Mesendoderm (in vitro differentiated cells): ENCODE measurements around the gene HECTD4.

Experiments used
- DNase-seq: peaks from one replicate; pipeline ENCODE4 v3.0.0; 2013
- H2AK5ac ChIP-seq: 2 replicates; pipeline ENCODE4 v1.6.1; 2013; ENCODE audit warnings: low read length, inconsistent platforms
- H2BK120ac ChIP-seq: 2 replicates; pipeline ENCODE4 v1.6.1; 2013; ENCODE audit warnings: low read depth, mild to moderate bottlenecking, low read length, moderate library complexity, mixed read lengths
- H2BK15ac ChIP-seq: replicated peaks from 2 replicates; pipeline ENCODE4 v1.6.1; 2013; ENCODE audit warnings: low read depth, mild to moderate bottlenecking, moderate library complexity
- H2BK5ac ChIP-seq: 2 replicates; pipeline ENCODE4 v1.6.1; 2013; ENCODE audit warnings: low read length, inconsistent platforms
- H3K18ac ChIP-seq: 2 replicates; pipeline ENCODE4 v1.6.1; 2013; ENCODE audit warnings: mild to moderate bottlenecking, low read length, mixed read lengths
- H3K23ac ChIP-seq: one replicate; pipeline ENCODE4 v1.6.1; 2013; ENCODE audit warnings: low read length
- H3K27ac ChIP-seq: 2 replicates; pipeline ENCODE4 v1.5.1; 2013; ENCODE audit warnings: low read depth, mild to moderate bottlenecking, inconsistent platforms, low read length, moderate library complexity
- H3K27me3 ChIP-seq: 2 replicates; pipeline ENCODE4 v1.6.1; 2013; ENCODE audit warnings: low read length, control low read depth, mild to moderate bottlenecking, inconsistent platforms; ENCODE audit not compliant: insufficient read depth, poor library complexity
- H3K36me3 ChIP-seq: 2 replicates; pipeline ENCODE4 v1.6.1; 2013; ENCODE audit warnings: low read length, inconsistent platforms; ENCODE audit not compliant: control insufficient read depth, insufficient read depth
- H3K4ac ChIP-seq: one replicate; pipeline ENCODE4 v1.6.1; 2013; ENCODE audit warnings: low read depth, mild to moderate bottlenecking, low read length, moderate library complexity
- H3K4me1 ChIP-seq: 2 replicates; pipeline ENCODE4 v1.6.1; 2013; ENCODE audit warnings: low read depth, low read length, inconsistent platforms; ENCODE audit not compliant: control insufficient read depth
- H3K4me2 ChIP-seq: 2 replicates; pipeline ENCODE4 v1.6.1; 2013; ENCODE audit warnings: low read length
- H3K4me3 ChIP-seq: 2 replicates; pipeline ENCODE4 v1.5.1; 2013; ENCODE audit warnings: mild to moderate bottlenecking, low read length
- H3K56ac ChIP-seq: one replicate; pipeline ENCODE4 v1.6.1; 2013; ENCODE audit warnings: low read length
- H3K79me1 ChIP-seq: 2 replicates; pipeline ENCODE4 v1.6.1; 2013; ENCODE audit warnings: low read length, inconsistent platforms
- H3K79me2 ChIP-seq: 2 replicates; pipeline ENCODE4 v1.6.1; 2013; ENCODE audit warnings: mild to moderate bottlenecking, low read length; ENCODE audit not compliant: control insufficient read depth, insufficient read depth
- H3K9ac ChIP-seq: 2 replicates; pipeline ENCODE4 v1.6.1; 2013; ENCODE audit warnings: low read length, inconsistent platforms
- H4K5ac ChIP-seq: one replicate; pipeline ENCODE4 v1.6.1; 2013; ENCODE audit warnings: low read length
- H4K8ac ChIP-seq: one replicate; pipeline ENCODE4 v1.6.1; 2013; ENCODE audit warnings: low read depth, mild to moderate bottlenecking, control low read depth, low read length, moderate library complexity
- WGBS: extraction: QIAGEN DNeasy Blood & Tissue Kit; methylation state at CpG from one replicate; pipeline ENCODE4 v1.1.7; 2013; ENCODE audit warnings: low lambda C conversion rate, missing lambda C conversion rate; ENCODE audit not compliant: insufficient coverage; ENCODE audit errors: extremely low coverage; 5-methylcytosine and 5-hydroxymethylcytosine counted together

Gene HECTD4

DNA sequence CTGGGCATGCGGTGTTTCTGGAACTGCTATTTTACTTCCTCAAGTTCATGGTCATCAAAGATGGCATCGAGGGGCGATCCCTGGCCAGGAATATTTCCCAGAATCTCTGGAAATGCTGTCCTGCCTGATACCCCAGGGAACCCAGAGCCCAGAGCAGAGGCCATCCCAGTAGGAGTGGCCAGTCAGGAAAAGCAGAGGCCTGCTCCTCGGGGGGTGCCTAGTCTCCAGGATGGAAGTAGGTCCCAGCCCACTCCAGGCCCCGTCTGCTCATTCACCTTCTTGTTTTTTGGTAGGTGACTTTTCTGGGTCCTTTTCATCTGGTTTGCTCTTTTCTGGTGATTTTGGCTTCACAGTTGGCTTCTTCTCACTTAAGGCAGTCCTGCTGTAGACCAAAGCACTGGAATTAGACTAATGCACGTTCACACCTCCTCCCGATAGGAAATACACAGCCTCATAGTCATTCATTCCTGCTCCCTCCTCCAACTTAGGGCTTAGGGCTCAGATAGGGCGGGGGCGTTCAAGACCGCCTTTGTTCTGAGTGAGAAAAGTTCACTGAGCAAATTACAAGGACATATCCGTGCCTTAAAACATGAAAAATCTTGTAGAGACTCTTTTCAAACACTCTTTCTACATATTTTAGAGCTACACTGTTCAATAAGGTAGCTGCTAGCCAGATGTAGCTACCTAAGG, 205.8 kb downstream of the HECTD4 start:
- no peak for DNase-seq
- Histone ChIP-seq H3K27me3 (no peaks in the 10 kb centered on the region), H3K23ac (no peak overlapping the region), H2BK15ac (no peak overlapping the region), H3K9ac (no peak overlapping the region), H3K36me3 (peaks cover 5% of the 10 kb centered on the region), H2BK5ac (no peak overlapping the region), H3K4ac (no peak overlapping the region), H3K4me1 (no peaks in the 10 kb centered on the region), H3K56ac (no peak overlapping the region), H3K4me3 (no peak overlapping the region), H4K8ac (no peak overlapping the region), H3K79me2 (no peaks in the 10 kb centered on the region), H3K79me1 (no peaks in the 10 kb centered on the region), H3K18ac (no peak overlapping the region), H4K5ac (no peak overlapping the region), H2BK120ac (no peak overlapping the region), H3K27ac (no peak overlapping the region), H3K4me2 (no peak overlapping the region), H2AK5ac (no peak overlapping the region)
- WGBS, result no CpG with 5 or more reads among the region's 11 CpGs

DNA sequence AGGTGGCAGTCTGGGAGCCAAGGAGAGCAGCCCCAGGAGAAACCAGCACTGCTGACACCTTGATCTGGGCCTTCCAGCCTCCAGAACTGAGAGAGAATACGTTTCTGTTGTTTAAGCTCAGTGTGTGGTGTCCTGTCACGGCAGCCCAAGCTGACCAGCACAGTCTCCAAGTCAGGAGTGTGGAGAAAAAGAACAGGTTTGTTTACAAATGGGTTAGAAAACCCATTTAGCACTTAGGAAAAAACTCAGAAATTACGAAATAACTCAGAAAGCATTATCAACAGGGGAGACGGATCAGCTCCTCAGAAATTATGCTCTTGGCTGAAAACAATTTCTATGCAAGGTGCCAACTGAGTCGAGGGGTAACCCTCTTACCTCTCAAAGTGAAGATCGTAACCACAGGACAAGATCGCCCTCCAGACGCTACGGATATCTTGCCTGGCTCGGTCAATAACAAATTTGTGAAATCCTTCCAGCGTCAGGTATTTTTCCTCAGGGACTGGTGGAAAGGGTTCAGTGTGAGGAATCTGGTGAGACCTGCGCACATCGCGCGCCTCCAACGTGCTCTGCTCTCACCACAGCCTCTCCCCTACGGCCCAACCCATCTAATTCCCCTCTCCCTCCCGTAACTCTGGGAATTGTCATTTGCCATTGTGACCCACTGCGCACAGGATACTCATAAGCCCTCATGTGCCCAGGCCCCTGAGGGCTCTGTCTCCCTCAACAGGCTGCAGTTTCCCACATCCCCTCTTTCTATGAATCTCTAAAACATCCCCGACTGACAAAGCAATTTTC, 206.7 kb downstream of the HECTD4 start:
- DNase-seq, result no peak
- Histone ChIP-seq H3K79me2 (no peaks in the 10 kb centered on the region), H3K4me2 (no peak overlapping the region), H2BK15ac (no peak overlapping the region), H3K27me3 (no peaks in the 10 kb centered on the region), H3K56ac (no peak overlapping the region), H3K27ac (no peak overlapping the region), H4K8ac (no peak overlapping the region), H3K9ac (no peak overlapping the region), H3K4me1 (no peaks in the 10 kb centered on the region), H2AK5ac (no peak overlapping the region), H3K4ac (no peak overlapping the region), H3K79me1 (no peaks in the 10 kb centered on the region), H3K4me3 (no peak overlapping the region), H3K23ac (no peak overlapping the region), H3K18ac (no peak overlapping the region), H4K5ac (no peak overlapping the region), H2BK120ac (no peak overlapping the region), H3K36me3 (peaks cover 5% of the 10 kb centered on the region), H2BK5ac (no peak overlapping the region)
- no CpG with 5 or more reads among the region's 20 CpGs for WGBS

DNA sequence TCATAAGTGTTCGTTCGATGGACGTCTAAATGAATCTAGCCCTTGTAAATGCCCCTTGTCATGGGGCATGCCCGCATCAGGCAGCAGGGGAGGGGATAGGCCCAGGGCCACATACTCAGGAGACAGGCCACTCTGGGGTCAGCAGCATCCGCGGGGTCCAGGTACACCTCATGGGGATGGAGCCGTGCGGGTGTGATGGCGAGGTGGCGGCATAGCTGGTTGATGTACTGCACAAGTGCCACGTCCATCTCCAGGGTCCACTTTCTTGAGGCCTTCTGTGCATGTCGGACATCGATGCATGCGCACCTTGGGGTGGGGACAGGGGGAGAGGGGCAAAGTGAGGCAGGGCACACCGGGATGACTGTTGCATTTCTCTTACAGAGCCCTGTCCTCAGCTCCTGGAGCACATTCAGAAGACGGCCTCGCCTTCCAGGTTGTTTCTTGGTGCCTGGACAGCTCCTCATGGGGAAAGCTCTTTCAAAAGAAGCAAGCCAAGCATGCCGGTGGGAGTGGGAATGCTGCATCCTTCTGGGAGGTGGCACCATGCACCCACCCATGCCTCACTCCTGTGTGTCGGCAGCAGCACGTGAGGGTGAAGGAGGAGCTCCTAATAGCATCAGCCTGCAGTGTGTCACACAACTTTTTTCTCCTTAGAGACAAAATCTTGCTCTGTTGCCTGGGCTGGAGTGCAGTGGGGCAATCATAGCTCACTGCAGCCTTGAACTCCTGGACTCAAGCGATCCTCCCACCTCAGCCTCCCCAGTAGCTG, 209.5 kb downstream of the HECTD4 start:
- H3K4me3 ChIP-seq, result no peak overlapping the region
- no peak overlapping the region for H4K8ac ChIP-seq
- no peaks in the 10 kb centered on the region for H3K27me3 ChIP-seq
- WGBS, result no CpG with 5 or more reads among the region's 21 CpGs
- no peak overlapping the region for H3K4ac ChIP-seq
- H3K79me1 ChIP-seq, result no peaks in the 10 kb centered on the region
- H3K23ac ChIP-seq, result no peak overlapping the region
- no peak overlapping the region for H3K18ac ChIP-seq
- no peak overlapping the region for H2AK5ac ChIP-seq
- H3K4me1 ChIP-seq, result no peaks in the 10 kb centered on the region
- no peak for DNase-seq
- no peak overlapping the region for H3K9ac ChIP-seq
- H3K56ac ChIP-seq, result no peak overlapping the region
- H2BK5ac ChIP-seq, result no peak overlapping the region
- no peak overlapping the region for H4K5ac ChIP-seq
- H2BK15ac ChIP-seq, result no peak overlapping the region
- peaks cover 2% of the 10 kb centered on the region for H3K36me3 ChIP-seq
- H3K27ac ChIP-seq, result no peak overlapping the region
- no peak overlapping the region for H3K4me2 ChIP-seq
- no peak overlapping the region for H2BK120ac ChIP-seq
- no peaks in the 10 kb centered on the region for H3K79me2 ChIP-seq

DNA sequence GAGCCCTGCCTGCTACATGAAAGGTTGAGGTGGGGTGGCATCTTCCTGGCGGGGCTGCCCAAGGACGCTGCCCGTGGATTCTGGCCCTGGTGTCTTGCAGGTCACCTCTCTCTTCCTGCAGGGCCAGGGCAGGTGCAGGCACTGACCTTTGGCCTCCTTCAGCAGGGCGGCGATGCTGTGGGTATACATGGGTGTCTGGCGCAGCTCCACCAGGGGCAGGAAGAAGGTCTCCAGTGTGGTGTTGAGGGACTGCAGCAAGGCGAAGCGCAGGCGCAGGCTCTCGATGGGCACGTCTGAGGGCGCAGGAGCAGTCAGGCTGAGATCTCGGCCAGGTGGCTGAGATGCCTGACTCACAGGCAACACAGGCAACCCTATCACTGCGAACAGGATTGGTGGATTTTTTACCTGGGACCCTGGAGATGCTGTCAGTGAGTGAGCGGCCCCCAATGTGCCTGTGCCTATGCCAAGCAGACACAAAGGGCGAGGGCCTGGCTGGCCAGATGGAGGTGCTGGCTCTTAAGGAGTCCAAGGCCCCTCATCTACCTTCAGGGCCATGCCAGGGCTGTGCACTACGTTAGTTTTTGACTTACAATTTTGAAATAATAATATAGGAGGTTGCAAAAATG, 211.1 kb downstream of the HECTD4 start:
- Histone ChIP-seq H3K27me3 (no peaks in the 10 kb centered on the region), H4K8ac (no peak overlapping the region), H3K4me1 (no peaks in the 10 kb centered on the region), H2BK120ac (no peak overlapping the region), H3K4ac (no peak overlapping the region), H4K5ac (no peak overlapping the region), H3K18ac (no peak overlapping the region), H3K36me3 (peaks cover 2% of the 10 kb centered on the region), H3K4me2 (no peak overlapping the region), H2AK5ac (no peak overlapping the region), H2BK5ac (no peak overlapping the region), H3K56ac (no peak overlapping the region), H2BK15ac (no peak overlapping the region), H3K27ac (no peak overlapping the region), H3K79me1 (no peaks in the 10 kb centered on the region), H3K79me2 (no peaks in the 10 kb centered on the region), H3K23ac (no peak overlapping the region), H3K4me3 (no peak overlapping the region), H3K9ac (no peak overlapping the region)
- no CpG with 5 or more reads among the region's 17 CpGs for WGBS
- DNase-seq, result no peak

DNA sequence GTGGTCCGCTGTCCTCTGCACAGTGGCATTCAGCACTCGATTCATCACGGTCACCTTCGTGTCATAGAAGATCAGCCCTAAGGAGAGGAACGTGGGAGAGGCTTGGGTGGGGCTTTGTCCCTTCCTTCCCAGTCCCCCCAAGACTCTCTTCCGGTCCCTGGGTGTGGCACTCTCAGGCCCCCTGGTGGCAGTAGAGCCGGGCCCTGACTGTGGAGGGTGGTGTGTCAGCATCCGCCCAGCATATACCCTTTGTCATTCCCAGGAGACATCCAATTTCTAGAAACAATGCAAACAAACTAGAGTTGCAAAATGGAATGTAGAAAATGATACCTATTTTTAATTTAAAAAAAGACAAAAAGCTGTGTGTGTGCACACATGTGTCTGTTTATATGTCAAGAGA, 211.9 kb downstream of the HECTD4 start:
- Histone ChIP-seq H3K27me3 (no peaks in the 10 kb centered on the region), H2BK120ac (no peak overlapping the region), H3K9ac (no peak overlapping the region), H3K4me1 (no peaks in the 10 kb centered on the region), H2AK5ac (no peak overlapping the region), H3K23ac (no peak overlapping the region), H3K4ac (no peak overlapping the region), H3K56ac (no peak overlapping the region), H3K18ac (no peak overlapping the region), H3K79me1 (no peaks in the 10 kb centered on the region), H3K4me3 (no peak overlapping the region), H2BK15ac (no peak overlapping the region), H3K79me2 (no peaks in the 10 kb centered on the region), H2BK5ac (no peak overlapping the region), H4K5ac (no peak overlapping the region), H3K36me3 (no peaks in the 10 kb centered on the region), H3K27ac (no peak overlapping the region), H3K4me2 (no peak overlapping the region), H4K8ac (no peak overlapping the region)
- no CpG with 5 or more reads among the region's 8 CpGs for WGBS
- no peak for DNase-seq
